Brain microvascular endothelial cell (primary cell): Measurements from ENCODE around the gene SLC22A2.
"Not testable (repeated sequence)": the region's sequence is repeated elsewhere in the genome, so short reads cannot be mapped to it uniquely, and the experiment has no call there.

Experiments
- DNase-seq: peaks from one replicate; pipeline ENCODE4 v3.0.0-alpha.2; 2020
- H3K27ac ChIP-seq: fragments of 250-450 bp; sonication (Bioruptor Pico); 2 replicates; pipeline ENCODE4 v1.5.1; 2020; ENCODE audit warnings: mild to moderate bottlenecking, moderate library complexity
- H3K27me3 ChIP-seq: fragments of 250-450 bp; sonication (Bioruptor Pico); replicated peaks from 2 replicates; pipeline ENCODE4 v1.5.1; 2020; ENCODE audit warnings: mild to moderate bottlenecking
- H3K36me3 ChIP-seq: fragments of 250-450 bp; sonication (Bioruptor Pico); replicated peaks from 2 replicates; pipeline ENCODE4 v1.5.1; 2020; ENCODE audit warnings: mild to moderate bottlenecking
- H3K4me3 ChIP-seq: 2 replicates; pipeline ENCODE4 v1.5.1; 2011; ENCODE audit warnings: low read depth, mild to moderate bottlenecking, control low read depth, low read length, moderate library complexity
- CTCF ChIP-seq: IDR thresholded peaks from 2 replicates; pipeline ENCODE4 v1.5.1; 2011; ENCODE audit warnings: low read depth, mild to moderate bottlenecking, moderate library complexity, low read length, control low read depth, inconsistent platforms; ENCODE audit errors: missing control alignments
- in situ Hi-C: cut with HindIII; loops from 2 replicates; pipeline ENCODE4 v1.10.0; 2017; ENCODE audit warnings: low sequenced_read_pairs, low pct_ligation_motif_present

SLC22A2 gene

GRCh38 chr6:160239929-160240690 is 18.5 kb downstream of the SLC22A2 start:
- H3K27me3 ChIP-seq = no peaks in the 10 kb centered on the region
- no peak overlapping the region for H3K27ac ChIP-seq
- no peak for TF ChIP-seq CTCF
- DNase-seq = no peak
- no peaks in the 10 kb centered on the region for H3K36me3 ChIP-seq
- in situ Hi-C loops = no loop called here
- H3K4me3 ChIP-seq = no peak overlapping the region

- H3K4me3 ChIP-seq = no peak overlapping the region
- no peaks in the 10 kb centered on the region for H3K36me3 ChIP-seq
- TF ChIP-seq CTCF = no peak
- in situ Hi-C loops = no loop called here
- H3K27ac ChIP-seq = no peak overlapping the region
- no peak for DNase-seq
- H3K27me3 ChIP-seq = no peaks in the 10 kb centered on the region
Measured at GRCh38 chr6:160238761-160239751, 19.6 kb downstream of the SLC22A2 start.

- TF ChIP-seq CTCF = no peak
- no peak for DNase-seq
- no peak overlapping the region for H3K4me3 ChIP-seq
- no peaks in the 10 kb centered on the region for H3K27me3 ChIP-seq
- in situ Hi-C loops = no loop called here
- H3K36me3 ChIP-seq = no peaks in the 10 kb centered on the region
- no peak overlapping the region for H3K27ac ChIP-seq
Measured at GRCh38 chr6:160238278-160238711, 20.3 kb downstream of the SLC22A2 start.

GRCh38 chr6:160237597-160238275 is 20.9 kb downstream of the SLC22A2 start:
- peak overlapping the region; percentile 22 for H3K27ac ChIP-seq
- in situ Hi-C loops, H3K27me3 ChIP-seq, H3K4me3 ChIP-seq, H3K36me3 ChIP-seq: not testable (repeated sequence)
- DNase-seq = peak; percentile 22

- H3K4me3 ChIP-seq, H3K27me3 ChIP-seq, in situ Hi-C loops, DNase-seq, H3K27ac ChIP-seq, H3K36me3 ChIP-seq: not testable (repeated sequence)
Measured at GRCh38 chr6:160236235-160236872, 22.3 kb downstream of the SLC22A2 start.

GRCh38 chr6:160233950-160234640 is 24.5 kb downstream of the SLC22A2 start:
- H3K27me3 ChIP-seq, H3K27ac ChIP-seq, in situ Hi-C loops, H3K36me3 ChIP-seq, H3K4me3 ChIP-seq, DNase-seq: not testable (repeated sequence)
